ENCODE measurements around the gene WSB2.
"Not testable (repeated sequence)": the region's sequence is repeated elsewhere in the genome, so short reads cannot be mapped to it uniquely, and the experiment has no call there.

WSB2 gene

DNA sequence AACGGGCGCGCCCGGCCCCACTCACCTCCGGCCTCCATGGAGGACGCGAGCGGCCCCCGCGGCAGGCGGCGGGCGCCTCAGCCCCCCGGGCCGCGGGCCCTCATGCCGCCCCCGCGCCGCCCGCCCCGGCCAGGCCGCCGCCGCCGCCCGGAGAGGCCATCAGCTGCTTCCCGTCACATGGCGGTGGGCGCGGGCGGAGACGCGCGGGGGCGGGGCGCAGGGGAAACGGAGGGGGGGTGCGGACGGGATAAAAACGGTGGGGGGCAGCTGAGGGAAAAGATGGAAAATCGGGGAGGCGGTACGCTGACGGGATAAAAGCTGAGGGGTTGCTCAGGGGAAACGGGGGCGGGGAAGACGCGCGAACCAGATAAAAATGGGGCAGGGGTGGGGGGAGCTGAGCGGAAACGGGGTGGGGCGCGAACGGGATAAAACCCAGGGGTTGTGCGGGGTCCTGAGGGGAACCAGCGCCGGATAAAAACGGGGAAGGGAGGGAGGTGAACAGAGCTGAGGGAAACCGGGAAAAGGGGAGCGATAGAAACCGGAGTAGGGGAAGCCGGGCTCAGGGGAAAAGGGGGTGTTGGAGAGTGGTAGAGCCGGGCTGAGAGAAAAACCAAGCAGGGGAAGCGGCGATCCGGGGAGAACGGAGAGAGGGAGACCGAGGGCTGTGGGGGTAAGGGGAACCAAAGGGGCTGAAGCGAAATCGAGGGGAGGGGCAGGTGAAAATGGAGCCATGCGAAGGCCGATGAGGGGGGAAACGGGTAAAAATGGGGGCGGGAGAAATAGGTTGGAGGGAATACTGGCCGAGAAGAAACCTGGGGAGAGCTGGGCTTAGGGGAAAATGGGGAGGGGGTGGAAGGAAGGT is at the start of gene WSB2:
TSS of gene WSB2 (minus strand) at position 169 of the 862 bp plus-strand sequence. CDS start at position 38, 131 bp downstream.
- DNase-seq (ENCODE audit: low read depth, low spot score) = peak; percentile 14

DNA sequence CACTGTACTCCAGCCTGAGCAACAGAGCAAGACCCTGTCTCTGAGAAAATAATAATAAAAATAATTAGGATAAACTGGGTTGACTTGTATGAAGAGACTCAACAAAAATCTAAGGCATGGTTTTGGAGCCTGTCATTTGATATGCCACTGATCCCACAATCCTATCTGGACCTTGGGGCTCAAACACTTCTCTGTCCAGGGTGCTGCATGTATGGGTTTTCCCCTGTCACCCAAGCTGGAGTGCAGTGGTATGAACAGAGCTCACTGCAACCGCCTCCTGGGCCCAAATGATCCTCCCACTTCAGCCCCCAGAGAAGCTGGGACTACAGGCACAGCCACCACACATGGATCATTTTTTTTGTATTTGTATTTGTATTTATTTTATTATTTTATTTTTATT is 48.1 kb upstream of the WSB2 start:
- no peak for DNase-seq (ENCODE audit: low read depth, low spot score)

DNA sequence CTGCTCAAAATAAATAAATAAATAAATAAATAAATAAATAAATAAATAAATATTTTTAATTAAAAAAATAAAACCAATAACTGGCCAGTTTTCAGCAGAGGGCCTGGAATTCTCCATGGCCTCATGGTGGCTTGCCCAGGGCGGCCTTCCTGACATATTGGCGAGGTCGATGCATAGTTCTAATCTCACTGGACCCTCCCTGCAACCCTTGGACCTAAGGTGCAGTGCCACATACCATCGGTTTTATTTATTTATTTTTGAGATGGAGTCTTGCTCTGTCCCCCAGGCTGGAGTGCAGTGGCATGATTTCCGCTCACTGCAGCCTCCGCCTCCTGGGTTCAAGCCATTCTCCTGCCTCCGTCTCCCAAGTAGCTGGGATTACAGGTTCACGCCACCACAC is 46.7 kb upstream of the WSB2 start:
- DNase-seq (ENCODE audit: low read depth, low spot score) = no peak

DNA sequence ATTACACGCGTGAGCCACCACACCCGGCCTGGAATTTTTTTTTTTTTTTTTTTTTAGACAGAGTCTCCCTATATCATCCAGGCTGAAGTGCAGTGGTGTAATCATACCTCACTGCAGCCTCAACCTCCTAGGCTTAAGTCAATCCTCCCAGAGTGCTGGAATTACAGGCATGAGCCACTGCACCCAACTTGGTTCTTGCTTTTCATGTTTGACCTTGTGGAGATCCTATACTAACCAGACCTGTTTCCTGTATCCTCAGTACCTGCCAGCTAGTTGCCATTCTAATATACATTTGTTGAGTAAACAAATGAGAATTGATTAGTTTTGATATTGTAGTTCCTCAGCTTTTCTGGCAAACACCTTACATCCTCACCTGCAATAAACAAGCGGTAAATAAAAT is 46.0 kb upstream of the WSB2 start:
- no peak for DNase-seq (ENCODE audit: low read depth, low spot score)

DNA sequence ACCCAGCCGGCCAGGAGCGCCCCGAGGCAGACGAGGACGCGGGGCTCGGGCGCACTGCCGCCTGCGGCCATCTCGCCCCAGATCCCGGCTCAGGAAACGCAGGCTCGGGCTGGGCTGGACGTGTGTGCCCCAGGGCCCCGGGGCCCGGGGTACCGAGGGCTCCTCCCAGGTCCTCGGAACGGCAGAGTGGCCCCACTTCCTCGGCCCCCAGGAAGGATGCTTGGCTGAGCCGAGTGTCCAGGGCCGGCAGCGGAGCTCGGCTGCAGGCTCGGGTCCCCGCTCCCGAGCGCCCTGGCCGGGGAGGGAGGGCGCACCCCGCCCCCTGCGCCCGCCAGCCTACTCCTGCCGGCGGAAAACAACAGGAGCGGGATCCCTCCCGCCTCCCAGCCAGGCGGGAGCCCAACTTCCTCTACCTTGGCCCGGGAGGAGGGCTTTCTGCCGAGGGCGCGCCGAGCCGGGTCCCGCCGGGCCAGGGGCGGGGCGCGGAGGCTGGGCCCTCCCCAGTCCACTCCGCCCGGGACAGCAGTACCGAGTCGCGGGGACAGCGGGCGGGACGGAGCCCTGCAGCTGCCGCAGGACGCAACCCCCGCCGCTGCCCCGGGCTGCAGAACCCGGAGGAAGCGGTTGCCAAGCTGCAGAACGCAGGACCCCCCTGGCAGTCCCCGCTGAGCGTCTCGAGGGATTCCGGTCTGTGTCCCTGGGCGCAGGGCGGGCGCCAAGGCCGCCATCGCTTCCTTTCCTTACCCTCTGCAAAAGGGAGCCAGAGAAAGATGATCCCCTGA is 42.8 kb upstream of the WSB2 start, which contains the start of gene VSIG10:
TSS of gene VSIG10 (minus strand) at position 411 of the 782 bp plus-strand sequence. CDS start at position 71, 340 bp downstream.
- no peak for DNase-seq (ENCODE audit: low read depth, low spot score)

DNA sequence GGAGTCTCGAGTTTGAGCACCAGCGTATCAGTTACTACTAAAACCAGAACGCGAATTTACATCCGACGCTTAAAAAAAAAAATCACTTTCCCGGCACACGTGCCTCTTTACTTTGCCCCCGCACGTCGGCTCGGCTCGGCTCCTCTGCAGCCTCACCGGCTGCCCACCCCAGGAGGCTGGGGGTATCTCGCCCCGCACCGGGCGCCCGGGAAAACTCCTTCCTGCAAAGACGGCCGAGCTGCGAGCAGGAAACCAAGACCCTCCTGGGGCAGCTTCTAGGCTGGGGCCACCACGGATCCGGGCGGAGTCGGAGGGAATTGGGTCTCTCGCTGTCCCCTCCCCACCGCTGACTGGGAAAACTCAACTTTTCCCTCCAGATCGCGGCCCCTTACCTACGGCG is 42.2 kb upstream of the WSB2 start:
- DNase-seq (ENCODE audit: low read depth, low spot score) = no peak

DNA sequence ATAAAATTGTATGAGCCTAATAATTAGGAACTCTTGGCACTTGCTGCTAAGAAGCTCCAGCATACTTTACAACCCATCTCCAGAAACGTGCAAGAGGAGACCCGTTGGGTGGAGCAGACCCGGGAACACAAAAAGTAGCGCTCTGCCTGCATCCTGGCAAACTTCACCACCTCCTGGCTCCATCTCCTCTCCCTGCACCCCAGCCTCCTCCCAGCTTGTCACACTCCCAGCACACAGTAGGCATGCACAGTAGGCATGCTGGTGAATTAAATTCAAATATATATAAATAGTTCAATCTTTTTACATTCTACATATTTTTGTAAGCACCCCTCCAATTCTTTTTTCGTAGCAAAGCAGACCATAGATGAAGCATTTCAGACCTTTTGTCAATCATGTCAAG is 41.6 kb upstream of the WSB2 start:
- DNase-seq (ENCODE audit: low read depth, low spot score) = no peak

DNA sequence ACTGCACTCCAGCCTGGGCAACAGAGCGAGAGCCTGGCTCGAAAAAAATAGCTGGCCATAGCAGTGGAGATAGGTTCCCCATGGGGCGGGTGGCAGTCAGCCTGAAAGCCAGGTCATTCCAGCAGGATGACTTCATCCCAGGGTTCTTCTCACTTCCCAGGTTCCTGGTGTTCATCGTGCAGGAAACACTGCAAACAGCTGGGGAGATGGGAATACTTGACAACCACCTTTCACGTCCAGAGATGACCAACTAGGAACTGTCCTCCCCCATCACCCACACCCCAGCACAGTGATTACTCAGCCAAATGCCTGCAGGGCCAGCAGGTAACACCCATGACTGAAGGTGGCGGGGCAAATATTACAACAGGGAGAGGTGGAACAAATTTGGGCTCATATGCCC is 41.1 kb upstream of the WSB2 start:
- DNase-seq (ENCODE audit: low read depth, low spot score) = no peak

DNA sequence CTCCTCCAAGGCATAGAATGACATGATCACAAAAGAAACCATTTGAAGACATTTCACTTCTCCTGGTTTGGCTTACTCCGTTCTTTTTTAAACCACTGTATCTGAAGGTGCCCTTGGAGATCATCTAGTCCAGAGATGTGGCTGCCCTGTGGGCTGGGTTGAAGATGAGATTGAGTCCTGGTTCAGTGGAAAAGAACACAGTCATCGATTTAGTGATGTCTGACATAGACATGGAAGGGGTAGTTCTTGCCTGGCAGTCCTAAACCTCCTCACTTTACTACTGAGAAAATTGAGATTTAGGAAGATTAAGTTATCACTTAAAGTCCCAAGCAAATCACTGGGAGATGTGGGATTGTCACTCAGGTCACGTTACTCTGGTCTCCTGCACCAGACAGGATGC is 40.1 kb upstream of the WSB2 start:
- DNase-seq (ENCODE audit: low read depth, low spot score) = no peak

DNA sequence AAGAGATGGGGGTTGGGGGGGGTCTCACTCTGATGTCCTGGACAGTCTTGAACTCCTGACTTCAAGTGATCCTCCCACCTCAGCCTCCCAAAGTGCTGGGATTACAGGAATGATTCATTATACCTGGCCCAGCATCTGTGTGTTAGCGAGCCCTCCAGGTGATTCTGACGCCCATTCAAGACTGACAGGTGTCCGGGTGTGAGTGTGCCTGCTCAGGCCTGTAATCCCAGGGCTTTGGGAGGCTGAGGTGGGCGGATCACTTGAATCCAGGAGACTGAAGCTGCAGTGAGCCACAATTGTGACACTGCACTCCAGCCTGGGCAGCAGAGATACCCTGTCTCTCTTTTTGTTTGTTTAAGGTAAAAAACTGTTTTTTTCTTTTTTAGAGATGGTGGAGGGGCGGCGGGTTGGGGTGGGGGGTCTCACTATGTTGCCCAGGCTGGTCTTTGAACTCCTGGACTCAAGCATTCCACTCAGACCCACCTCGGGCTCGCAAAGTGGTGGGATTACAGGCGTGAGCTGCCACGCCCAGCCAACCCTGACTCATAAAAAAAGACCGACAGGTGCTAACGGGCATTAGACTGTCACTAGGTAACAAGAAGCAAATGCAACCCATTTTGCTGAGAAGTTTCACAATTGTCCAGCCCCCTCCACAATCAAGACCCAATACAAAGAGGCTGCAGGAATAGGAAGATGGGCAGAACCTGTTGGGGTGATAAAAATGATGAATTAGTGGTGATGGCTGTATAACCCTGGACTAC is 38.1 kb upstream of the WSB2 start:
- DNase-seq (ENCODE audit: low read depth, low spot score) = no peak

DNA sequence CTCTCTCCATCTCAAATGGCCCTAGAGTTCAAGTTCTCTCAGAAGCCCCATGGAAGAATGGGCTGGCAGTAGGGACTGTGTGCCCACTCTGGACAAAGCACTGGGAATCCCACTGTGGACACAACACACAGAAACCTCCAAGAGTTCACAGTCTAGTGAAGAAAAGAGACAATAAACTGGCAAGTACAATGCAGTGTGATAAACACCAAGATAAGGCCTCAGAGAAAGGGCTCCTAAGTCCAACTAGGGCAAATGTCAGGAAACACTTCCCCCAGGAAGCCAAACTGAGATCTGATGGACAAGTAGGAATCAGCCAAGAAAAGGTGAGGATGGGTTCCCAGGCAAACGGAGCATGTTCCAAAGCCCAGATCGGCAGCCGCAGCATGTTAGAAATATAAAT is 37.4 kb upstream of the WSB2 start:
- no peak for DNase-seq (ENCODE audit: low read depth, low spot score)

DNA sequence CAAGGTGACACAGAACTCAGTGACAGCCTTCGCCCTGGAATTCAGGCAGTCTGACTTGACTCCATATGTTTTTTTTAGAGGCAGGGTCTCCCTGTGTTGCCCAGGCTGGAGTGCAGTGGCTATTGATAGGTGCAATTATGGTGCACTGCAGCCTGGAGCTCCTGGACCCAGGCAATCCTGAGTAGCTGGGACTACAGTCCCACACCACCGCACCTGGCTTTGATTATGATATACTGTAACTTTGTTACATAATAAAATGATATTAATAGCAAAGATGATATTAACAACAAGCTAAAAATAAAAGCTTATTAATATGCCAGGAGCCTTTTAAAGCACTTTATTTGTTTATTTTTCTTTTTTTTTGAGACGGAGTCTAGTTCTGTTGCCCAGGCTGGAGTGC is 33.1 kb upstream of the WSB2 start:
- no peak for DNase-seq (ENCODE audit: low read depth, low spot score)

DNA sequence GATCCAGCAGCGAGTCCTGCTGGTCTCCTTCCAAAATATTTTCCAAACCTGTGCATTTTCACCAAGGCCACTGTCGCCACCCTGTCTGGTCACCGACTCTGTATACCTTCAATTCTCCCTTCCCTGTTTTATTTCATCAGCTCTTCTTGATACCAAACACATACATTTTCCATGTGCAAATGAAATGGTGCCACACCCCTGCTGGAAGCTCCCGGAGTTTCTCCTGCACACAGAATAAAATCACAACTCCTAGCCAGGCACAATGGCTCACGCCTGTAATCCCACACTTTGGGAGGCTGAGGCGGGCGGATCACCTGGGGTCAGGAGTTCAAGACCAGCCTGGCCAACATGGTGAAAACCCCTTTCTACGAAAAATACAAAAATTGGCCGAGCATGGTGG is 28.8 kb upstream of the WSB2 start:
- no peak for DNase-seq (ENCODE audit: low read depth, low spot score)

DNA sequence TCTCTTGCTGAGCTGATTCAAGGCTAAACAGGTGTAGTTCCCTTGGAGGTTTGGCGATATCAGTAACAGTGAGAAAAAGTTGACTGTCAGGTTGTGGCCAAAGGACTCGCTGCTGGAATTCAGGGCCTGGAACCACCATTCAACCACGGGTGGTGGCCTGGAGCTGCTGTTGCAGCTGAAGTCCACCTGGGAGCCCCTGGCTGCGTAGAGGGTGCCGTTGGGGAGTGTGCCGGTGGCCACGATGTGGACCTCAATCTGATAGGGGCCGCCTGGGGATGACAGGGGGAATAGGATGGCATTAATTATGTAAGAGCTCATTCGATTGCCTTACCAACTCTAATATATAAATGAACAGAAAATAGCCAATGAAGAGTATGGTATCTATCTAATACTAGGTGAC is 21.2 kb upstream of the WSB2 start:
- no peak for DNase-seq (ENCODE audit: low read depth, low spot score)

DNA sequence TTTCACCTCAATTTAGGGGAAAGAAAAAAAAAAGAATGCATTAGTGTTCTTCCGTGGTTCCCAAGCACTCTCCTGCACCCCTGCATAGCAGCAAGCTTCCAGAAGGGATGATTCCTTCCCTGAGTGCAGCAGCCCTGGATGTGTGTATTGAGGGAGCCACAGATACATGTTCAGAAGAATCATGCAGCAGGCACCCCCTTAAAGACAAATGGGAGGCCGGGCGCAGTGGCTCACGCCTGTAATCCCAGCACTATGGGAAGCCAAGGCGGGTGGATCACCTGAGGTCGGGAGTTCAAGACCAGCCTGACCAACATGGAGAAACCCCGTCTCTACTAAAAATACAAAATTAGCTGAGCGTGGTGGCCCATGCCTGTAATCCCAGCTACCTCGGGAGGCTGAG is 20.5 kb upstream of the WSB2 start:
- not testable (repeated sequence) for DNase-seq (ENCODE audit: low read depth, low spot score)

DNA sequence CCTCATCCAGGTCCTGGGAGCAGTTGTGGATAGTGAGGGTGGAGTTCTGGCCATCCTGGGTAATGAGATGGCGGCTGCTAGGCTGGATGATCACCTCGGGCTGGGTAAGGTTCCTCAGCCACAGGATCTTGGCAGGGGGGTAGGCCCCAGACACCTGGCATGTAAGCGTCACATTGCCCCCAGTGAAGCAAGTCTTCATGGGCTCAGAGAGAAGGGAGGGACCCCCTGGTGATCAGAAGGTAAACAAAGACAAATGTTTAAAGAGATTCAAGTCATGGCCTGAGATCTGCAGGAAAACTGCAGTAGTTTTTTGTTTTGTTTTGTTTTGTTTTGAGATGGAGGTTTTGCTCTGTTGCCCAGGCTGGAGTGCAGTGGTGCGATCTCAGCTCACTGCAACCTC is 12.8 kb upstream of the WSB2 start:
- no peak for DNase-seq (ENCODE audit: low read depth, low spot score)

DNA sequence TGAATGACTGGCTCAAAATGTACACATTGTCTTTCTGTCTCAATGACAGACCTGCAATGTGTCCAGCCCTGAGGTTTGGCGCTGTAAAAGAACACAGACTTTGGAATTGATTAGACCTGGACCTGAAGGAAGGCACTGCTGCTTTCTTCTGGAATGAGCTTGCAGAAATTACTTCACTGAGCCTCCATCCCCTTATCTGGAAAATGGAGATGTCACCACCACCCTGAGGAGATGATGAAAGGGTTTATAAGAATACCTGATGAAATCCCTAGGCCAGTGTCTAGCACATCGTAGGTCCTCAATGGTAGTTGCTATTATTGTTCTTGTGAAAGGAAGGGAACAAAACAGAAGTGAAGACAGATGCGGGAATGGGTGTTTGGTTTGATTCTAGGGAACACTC is 9.7 kb upstream of the WSB2 start:
- DNase-seq (ENCODE audit: low read depth, low spot score) = no peak

DNA sequence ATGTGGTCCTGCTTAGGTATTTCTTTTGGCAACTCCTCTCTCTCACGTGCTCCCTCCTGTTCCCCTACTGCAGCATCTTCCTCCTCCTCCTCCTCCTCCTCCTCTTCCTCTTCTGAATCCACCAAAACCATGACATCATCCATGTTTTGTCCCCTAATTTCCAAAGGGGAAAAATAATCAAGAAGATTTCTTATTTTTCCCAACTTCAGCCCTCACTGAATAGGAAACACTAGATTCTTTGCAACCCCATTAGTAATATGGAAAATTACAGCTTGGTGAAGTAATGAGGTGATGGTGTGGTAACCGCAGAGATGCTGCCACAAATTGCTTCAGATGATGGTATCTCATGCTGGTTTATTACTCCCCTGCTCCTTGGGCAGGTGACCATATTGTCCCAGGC is 7.5 kb upstream of the WSB2 start:
- no peak for DNase-seq (ENCODE audit: low read depth, low spot score)

DNA sequence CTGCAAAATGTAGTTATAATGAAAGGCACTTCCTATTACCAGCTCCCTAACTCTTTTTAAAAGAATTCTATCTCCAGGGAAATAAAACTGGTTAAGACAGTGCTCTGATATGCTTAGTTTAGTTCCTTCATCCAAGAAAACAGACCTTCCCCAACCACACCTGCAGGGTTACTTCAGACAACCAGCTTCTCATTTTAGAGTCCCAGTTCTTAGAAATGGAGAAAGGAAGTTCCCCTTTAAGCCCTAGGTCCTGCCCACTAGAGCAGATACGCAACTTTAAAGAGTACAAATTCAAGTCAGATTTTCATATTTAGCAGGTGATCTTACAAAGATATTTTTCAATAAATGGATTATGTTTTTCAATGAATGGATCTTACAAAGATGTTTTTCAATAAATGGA is 4.4 kb upstream of the WSB2 start:
- no peak for DNase-seq (ENCODE audit: low read depth, low spot score)

DNA sequence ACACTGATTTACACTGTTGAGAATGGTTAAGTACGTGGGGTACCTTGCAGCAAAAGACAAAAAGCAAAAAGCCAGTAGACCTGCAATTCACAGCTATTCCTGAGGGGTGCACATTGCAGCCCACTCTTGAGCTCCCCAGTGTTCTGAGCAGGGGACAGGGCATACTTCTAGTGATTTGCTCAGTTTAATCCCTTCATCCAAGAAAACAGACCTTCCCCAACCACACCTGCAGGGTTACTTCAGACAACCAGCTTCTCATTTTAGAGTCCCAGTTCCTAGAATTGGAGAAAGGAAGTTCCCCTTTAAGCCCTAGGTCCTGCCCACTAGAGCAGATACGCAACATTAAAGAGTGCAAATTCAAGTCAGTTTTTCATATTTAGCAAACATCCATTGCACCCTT is 3.6 kb upstream of the WSB2 start:
- DNase-seq (ENCODE audit: low read depth, low spot score) = no peak

DNA sequence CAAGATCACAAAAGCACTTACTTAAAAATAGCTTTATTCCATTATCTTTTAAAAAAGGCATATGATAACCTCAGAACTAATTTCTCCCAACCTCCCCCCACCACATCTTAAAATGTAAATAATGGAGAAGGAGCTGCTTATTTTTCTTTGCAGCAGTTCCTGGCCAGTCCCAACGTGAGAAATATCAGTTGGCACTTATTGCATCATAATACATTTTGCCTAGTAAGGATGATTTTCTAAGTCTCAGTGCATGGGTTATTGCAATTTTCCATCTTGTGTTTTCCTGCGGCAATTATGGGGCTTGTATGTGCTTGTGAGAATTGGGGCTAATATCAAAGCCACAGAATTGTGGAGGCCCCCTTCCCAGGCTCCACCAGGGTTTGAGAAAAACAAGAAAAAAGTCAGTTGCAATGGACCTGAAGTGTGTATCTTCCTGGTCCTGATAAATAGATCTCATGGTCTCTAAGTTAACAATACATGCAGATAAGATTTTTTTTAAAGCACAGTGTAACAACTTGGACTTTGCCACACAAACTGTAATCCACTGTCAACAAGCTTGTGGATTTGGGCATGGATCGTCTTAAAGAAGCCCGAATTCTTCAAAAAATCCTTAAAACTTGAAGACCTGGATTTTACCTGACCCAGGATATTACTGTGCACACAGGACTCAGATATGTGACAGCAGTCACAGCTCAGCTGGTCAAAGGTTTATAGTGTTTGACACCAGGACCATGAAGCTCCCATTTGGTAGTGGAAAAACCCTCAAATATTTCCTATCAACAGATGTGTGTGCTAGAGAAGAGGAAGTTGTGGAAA is 2.8 kb upstream of the WSB2 start:
- no peak for DNase-seq (ENCODE audit: low read depth, low spot score)
